Kidney epithelial cell (primary cell): ENCODE data around the gene ANKRD33B. TPM values are rescaled to one million over a fixed set of nuclear protein-coding genes. Genes with fewer than 3 reads are reported as not detected.

ENCODE experiments used
- DNase-seq: peaks from one replicate; pipeline ENCODE4 v3.0.0-alpha.2; 2010; ENCODE audit warnings: low read depth
- H3K27me3 ChIP-seq: 2 replicates; pipeline ENCODE4 v1.6.0; 2011; ENCODE audit warnings: low read length; ENCODE audit not compliant: control insufficient read depth, insufficient read depth
- H3K36me3 ChIP-seq: 2 replicates; pipeline ENCODE4 v1.5.1; 2011; ENCODE audit warnings: low read length; ENCODE audit not compliant: control insufficient read depth, insufficient read depth
- H3K4me3 ChIP-seq: 2 replicates; pipeline ENCODE4 v1.5.1; 2011; ENCODE audit warnings: low read depth, mild to moderate bottlenecking, control low read depth, low read length
- CTCF ChIP-seq: IDR thresholded peaks from 2 replicates; pipeline ENCODE4 v1.5.1; 2011; ENCODE audit warnings: mild to moderate bottlenecking, moderate library complexity, low read length, control low read depth, inconsistent platforms; ENCODE audit not compliant: insufficient read depth, poor library complexity, severe bottlenecking
- total RNA-seq: library from RNA; depleted of rRNA; stranded (reverse); fragments of >200 nt; gene quantifications from 2 replicates; pipeline ENCODE4 v1.2.3, GENCODE V29; 2015

Gene ANKRD33B
- total RNA-seq, 1 donor from 2014 or later, result 5.0 TPM

- no peak for DNase-seq
- Histone ChIP-seq H3K36me3 (no peaks in the 10 kb centered on the region), H3K4me3 (no peak overlapping the region), H3K27me3 (no peaks in the 10 kb centered on the region)
- no peak for TF ChIP-seq CTCF
Observed at GRCh38 chr5:10581867-10582511, 18.1 kb downstream of the ANKRD33B start.

- Histone ChIP-seq H3K4me3 (no peak overlapping the region), H3K36me3 (no peaks in the 10 kb centered on the region), H3K27me3 (no peaks in the 10 kb centered on the region)
- no peak for DNase-seq
- TF ChIP-seq CTCF, result no peak
Observed at GRCh38 chr5:10582512-10582897, 18.6 kb downstream of the ANKRD33B start.

- DNase-seq, result no peak
- H3K36me3 ChIP-seq, result no peaks in the 10 kb centered on the region
- no peak overlapping the region for H3K4me3 ChIP-seq
- TF ChIP-seq CTCF, result no peak
- H3K27me3 ChIP-seq, result no peaks in the 10 kb centered on the region
Observed at GRCh38 chr5:10583663-10584572, 20.0 kb downstream of the ANKRD33B start.

GRCh38 chr5:10584714-10585517 is 21.0 kb downstream of the ANKRD33B start:
- H3K27me3 ChIP-seq, result no peaks in the 10 kb centered on the region
- H3K36me3 ChIP-seq, result no peaks in the 10 kb centered on the region
- no peak overlapping the region for H3K4me3 ChIP-seq
- TF ChIP-seq CTCF, result no peak
- DNase-seq, result no peak

- DNase-seq, result no peak
- H3K36me3 ChIP-seq, result no peaks in the 10 kb centered on the region
Observed at GRCh38 chr5:10585518-10585915, 21.6 kb downstream of the ANKRD33B start.

More at GRCh38 chr5:10585518-10585915, 21.6 kb downstream of the ANKRD33B start:
- no peaks in the 10 kb centered on the region for H3K27me3 ChIP-seq
- no peak for TF ChIP-seq CTCF
- H3K4me3 ChIP-seq, result no peak overlapping the region
